ENCODE data around the gene CSNK1E.

The CSNK1E gene

GRCh38 chr22:38305471-38306448, 11.5 kb downstream of the CSNK1E start:
- TF ChIP-seq POLR2A (IDR thresholded peaks at IDR 0.05; ENCODE audit: low read depth, low read length), result no peak
- no peak for DNase-seq (ENCODE audit: insufficient read length, low spot score)
- FAIRE-seq, result no peak

- FAIRE-seq (no peak), DNase-seq (ENCODE audit: insufficient read length, low spot score) (no peak)
- TF ChIP-seq POLR2A (IDR thresholded peaks at IDR 0.05; ENCODE audit: low read depth, low read length), result no peak
Measured at GRCh38 chr22:38304526-38304925, 12.7 kb downstream of the CSNK1E start.

DNA sequence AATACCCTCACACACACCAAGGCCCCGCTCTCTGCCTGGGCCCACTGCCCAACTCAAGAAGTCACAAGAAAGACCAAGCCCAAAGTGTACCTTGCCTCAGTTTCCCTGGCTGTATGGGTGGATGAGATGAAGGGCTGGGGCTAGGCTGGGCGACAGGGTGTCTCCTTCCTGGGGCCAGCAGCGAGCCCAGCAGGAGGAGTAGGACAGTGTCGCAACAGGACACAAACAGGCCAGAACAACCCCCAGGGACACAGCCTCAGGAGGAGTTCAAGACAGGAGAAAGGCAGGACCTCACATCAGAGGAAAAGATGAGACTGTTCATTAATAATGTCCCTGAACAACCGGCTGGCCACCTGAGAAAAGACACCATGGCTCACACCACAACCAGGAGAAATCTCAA, 13.3 kb downstream of the CSNK1E start:
- no peak for DNase-seq (ENCODE audit: insufficient read length, low spot score)
- FAIRE-seq, result no peak
- no peak for TF ChIP-seq POLR2A (IDR thresholded peaks at IDR 0.05; ENCODE audit: low read depth, low read length)

GRCh38 chr22:38302906-38303305, 14.3 kb downstream of the CSNK1E start:
- no peak for DNase-seq (ENCODE audit: insufficient read length, low spot score)
- no peak for TF ChIP-seq POLR2A (IDR thresholded peaks at IDR 0.05; ENCODE audit: low read depth, low read length)
- no peak for FAIRE-seq

DNA sequence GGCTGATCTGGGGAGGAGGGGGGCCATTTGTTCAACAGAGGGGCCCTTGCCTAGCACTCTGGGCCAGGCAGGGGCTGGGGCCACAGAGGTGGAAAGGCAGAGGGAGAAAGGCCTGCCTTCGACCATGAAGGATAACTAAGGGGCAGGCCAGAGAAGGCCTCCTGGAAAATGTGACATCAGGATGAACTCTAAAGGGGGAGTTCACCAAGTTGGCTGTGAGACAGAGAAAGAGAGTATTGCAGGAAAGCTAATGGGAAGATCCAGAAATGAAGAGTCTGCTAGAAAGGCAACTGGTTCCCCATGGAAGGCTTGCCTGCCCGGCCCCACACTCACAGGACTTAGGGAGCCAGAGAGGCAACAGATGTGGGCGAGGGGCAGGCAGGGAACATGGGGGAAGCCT, 16.3 kb downstream of the CSNK1E start:
- FAIRE-seq, result no peak
- no peak for TF ChIP-seq POLR2A (IDR thresholded peaks at IDR 0.05; ENCODE audit: low read depth, low read length)
- DNase-seq (ENCODE audit: insufficient read length, low spot score), result no peak

- no peak for TF ChIP-seq POLR2A (IDR thresholded peaks at IDR 0.05; ENCODE audit: low read depth, low read length)
- no peak for DNase-seq (ENCODE audit: insufficient read length, low spot score)
- no peak for FAIRE-seq
Measured at GRCh38 chr22:38300197-38300945, 16.9 kb downstream of the CSNK1E start.

DNA sequence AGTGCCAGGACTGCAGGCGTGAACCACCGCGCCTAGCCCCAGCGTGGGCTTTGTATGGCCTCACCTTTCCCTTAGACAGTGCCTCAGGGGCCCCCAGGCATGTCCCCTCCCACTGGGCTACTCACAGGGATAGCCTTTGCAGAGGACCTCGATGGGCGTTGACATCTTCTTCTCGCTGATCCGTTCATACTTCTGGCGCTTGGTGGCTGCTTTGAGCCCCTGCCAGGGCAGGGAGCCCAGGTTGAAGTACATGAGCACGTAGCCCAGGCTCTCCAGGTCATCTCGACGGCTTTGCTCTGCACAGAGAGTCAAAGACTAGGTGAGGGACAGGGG, 17.5 kb downstream of the CSNK1E start:
- TF ChIP-seq POLR2A (IDR thresholded peaks at IDR 0.05; ENCODE audit: low read depth, low read length), result no peak
- no peak for DNase-seq (ENCODE audit: insufficient read length, low spot score)
- FAIRE-seq, result no peak

DNA sequence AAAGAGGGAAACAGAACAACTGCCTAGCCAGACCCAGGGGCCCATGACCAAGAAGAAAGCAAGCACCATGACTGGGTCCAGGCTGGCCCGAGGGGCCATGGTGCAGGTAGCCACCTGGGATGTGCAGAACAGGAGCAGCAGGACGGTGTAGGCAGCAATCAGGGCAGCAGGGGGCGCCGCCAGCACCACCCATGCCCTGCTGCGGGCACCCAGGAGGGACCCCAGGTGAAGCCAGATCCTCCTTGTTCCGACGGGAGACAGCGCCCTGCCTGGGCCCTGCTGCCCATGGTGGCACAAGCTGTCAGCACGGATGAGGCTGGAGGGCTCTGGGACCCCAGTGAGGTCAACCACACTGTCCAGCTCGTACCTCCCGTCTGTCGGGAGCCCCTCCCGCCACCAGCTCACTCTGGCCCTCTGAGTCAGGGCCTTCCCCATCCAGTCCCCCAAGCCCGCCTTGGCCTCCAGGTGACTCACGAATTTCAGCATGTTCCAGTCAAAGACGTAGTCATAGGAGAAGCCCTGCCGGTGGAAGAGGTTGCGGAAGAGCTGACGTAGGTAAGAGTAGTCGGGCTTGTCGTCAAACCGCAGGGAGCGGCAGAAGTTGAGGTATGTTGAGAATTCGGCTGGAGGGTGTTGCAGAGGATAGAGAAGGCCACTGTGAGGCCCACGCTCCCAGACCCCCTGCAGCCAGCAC, 18.8 kb downstream of the CSNK1E start:
- DNase-seq (ENCODE audit: insufficient read length, low spot score) (peak; percentile 93), FAIRE-seq (peak; percentile 38)
- TF ChIP-seq POLR2A (IDR thresholded peaks at IDR 0.05; ENCODE audit: low read depth, low read length), result no peak

- DNase-seq (ENCODE audit: insufficient read length, low spot score) (no peak), FAIRE-seq (no peak)
- no peak for TF ChIP-seq POLR2A (IDR thresholded peaks at IDR 0.05; ENCODE audit: low read depth, low read length)
Measured at GRCh38 chr22:38296372-38296771, 20.9 kb downstream of the CSNK1E start.

DNA sequence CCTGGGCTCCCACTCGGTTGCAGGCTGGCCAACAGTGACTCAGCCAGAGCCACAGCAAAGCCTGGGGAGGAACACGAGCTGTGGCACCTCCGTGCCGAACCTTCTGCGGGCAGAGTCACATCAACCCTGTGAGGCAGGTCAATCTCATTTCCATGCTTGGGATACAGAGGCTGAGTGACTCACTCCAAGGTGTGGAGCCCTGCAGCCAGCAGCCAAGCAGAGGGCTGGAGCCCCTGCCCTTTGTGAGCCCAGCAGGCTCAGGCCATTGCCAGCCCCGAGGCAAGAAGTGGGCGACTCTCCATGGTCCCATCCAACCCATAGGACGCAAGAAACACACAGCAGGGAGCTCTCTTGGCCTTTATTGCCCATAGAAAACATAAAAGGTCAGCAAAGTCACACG, 21.4 kb downstream of the CSNK1E start:
- DNase-seq (ENCODE audit: insufficient read length, low spot score), result no peak

GRCh38 chr22:38295339-38295738, 21.9 kb downstream of the CSNK1E start:
- TF ChIP-seq POLR2A (IDR thresholded peaks at IDR 0.05; ENCODE audit: low read depth, low read length), result no peak
- FAIRE-seq (no peak), DNase-seq (ENCODE audit: insufficient read length, low spot score) (no peak)

More for the DNA sequence above, 21.4 kb downstream of the CSNK1E start:
- no peak for TF ChIP-seq POLR2A (IDR thresholded peaks at IDR 0.05; ENCODE audit: low read depth, low read length)
- FAIRE-seq, result no peak

DNA sequence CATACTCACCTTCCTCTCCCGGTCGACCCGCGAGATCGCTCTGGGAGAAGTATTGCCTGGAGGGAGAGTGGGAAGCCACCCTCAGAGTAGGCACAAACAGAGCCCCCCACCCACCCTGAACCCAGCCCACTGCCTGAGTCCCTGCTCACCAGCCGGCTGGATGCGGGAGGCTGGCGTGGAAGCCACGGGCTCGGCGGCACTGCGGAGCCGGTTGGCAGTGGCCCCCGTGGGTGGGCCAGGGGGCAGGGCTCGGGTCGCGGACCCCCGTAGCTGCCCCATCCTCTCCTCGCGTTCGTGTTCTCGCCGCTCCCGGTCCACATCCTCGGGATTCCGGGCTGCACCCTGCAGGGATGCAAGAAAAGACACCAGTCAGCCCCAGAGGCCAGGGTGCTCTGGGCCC, 23.0 kb downstream of the CSNK1E start:
- DNase-seq (ENCODE audit: insufficient read length, low spot score) (no peak), FAIRE-seq (no peak)

DNA sequence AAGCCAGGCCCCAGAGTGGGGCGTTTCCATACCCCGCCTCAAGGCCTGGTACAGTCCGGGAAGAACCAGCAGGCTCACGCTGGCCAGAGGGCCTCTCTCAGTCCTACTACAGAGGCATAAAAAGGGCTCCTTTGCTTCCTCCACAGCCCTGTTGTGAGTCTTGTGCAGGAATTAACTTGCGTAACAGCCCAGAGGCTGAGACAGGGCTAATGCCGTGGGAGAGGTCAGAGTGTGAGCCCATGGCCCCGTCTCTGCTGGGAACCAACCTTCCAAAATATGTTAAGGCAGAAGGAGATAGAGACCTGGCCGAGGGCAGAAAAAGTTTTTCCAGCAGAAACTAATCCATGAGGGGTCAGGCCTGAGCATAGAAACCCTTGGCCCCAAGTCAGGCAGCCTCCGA, 24.5 kb downstream of the CSNK1E start:
- FAIRE-seq (no peak), DNase-seq (ENCODE audit: insufficient read length, low spot score) (no peak)
- TF ChIP-seq POLR2A (IDR thresholded peaks at IDR 0.05; ENCODE audit: low read depth, low read length), result no peak

More for the DNA sequence above, 23.0 kb downstream of the CSNK1E start:
- no peak for TF ChIP-seq POLR2A (IDR thresholded peaks at IDR 0.05; ENCODE audit: low read depth, low read length)

DNA sequence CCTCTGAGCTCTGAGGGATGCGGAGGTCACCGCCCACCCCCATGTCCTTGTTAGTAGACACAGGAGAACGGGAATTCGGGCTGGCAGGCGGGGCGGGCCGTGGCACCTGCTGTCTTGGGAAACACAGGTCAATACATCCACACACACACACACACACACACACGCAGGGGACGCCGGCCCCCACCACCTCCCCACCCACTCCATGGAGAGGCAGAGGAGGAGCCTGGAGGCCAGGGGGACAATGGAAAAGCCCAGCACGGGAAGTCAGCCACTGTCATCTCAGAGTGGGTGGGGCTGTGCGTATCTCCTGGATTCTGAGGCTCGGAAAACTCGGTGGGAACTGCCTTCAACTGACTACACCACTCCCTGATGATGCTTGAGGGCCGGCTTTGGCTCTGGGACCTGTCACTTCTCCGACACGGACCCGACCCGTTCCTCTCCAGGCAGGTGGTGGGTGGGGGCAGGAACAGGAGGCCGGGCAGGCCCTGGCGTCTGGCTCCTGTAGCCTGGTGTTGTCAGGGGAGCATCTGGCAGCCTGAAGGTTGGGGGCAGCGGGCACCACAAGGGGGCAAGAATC, 25.9 kb downstream of the CSNK1E start:
- DNase-seq (ENCODE audit: insufficient read length, low spot score), result no peak
- FAIRE-seq, result no peak
- TF ChIP-seq POLR2A (IDR thresholded peaks at IDR 0.05; ENCODE audit: low read depth, low read length), result no peak

Data from H54 (cell line).